SHP77 treated with DMSO at 0.1 percent for 48 hours (cell line): ENCODE results near the gene CD207.

Experiments
- DNase-seq: peaks from one replicate; lab custom pipeline; 2025; lab: John Stamatoyannopoulos, UW

CD207 gene

GRCh38 chr2:70793450-70793849, 42.2 kb downstream of the CD207 start:
- no peak for DNase-seq

- DNase-seq: no peak
These were observed 45.3 kb downstream of the CD207 start, which contains the start of gene FIGLA for GRCh38 chr2:70790136-70790828. Gene FIGLA (minus strand): TSS chr2:70790643. CDS start chr2:70790638, 5 bp downstream.

- DNase-seq: no peak
These were observed 46.1 kb downstream of the CD207 start for GRCh38 chr2:70789304-70790135.

DNA sequence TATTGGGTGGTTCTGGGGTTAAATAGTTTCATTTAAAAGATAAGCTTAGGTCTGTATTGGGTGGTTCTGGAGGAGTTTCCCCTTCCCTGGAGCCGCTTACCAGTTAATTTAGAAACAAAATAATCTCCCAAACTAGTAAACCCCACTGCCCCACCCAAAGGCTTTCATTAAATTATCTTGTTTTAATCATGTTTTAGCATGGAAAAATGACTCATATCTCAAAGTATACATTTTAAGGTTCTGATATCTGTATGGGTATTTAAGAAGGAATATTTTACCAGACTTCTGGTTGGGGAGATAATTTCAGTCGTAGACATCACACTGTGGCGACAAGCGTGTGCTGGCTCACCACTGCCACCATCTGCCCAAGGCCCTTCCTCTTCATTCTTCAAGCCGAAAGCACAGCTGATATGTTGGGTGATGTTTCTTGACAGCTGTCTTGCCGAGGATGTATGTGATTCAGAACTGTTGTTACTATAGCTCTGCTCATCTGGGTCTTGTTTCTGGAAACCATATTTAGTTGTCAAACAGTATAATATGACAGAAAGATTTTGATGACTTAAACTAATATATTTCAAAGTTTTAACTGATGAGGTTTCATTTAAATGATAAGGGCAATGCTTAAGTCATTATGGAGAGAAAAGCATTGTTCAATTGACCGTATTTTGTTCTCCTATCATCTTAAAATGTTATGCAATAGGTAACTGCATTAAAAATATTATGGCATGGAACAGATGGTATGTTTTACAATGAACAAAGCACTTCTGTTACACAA, 50.3 kb downstream of the CD207 start:
- DNase-seq: peak; percentile 29

- DNase-seq: no peak
These were observed 51.3 kb downstream of the CD207 start for GRCh38 chr2:70784320-70784719.
